ENCODE data around the gene EIF5A. TPM values are rescaled to one million over a fixed set of nuclear protein-coding genes. Genes with fewer than 3 reads are reported as not detected.

Gene EIF5A
- total and polyA plus RNA-seq, 9 of the 15 experiments (the other 6 are each of a cell fraction or from before 2014, with no cell fraction given), result 22.9 to 1,163 (median 772) TPM

DNA sequence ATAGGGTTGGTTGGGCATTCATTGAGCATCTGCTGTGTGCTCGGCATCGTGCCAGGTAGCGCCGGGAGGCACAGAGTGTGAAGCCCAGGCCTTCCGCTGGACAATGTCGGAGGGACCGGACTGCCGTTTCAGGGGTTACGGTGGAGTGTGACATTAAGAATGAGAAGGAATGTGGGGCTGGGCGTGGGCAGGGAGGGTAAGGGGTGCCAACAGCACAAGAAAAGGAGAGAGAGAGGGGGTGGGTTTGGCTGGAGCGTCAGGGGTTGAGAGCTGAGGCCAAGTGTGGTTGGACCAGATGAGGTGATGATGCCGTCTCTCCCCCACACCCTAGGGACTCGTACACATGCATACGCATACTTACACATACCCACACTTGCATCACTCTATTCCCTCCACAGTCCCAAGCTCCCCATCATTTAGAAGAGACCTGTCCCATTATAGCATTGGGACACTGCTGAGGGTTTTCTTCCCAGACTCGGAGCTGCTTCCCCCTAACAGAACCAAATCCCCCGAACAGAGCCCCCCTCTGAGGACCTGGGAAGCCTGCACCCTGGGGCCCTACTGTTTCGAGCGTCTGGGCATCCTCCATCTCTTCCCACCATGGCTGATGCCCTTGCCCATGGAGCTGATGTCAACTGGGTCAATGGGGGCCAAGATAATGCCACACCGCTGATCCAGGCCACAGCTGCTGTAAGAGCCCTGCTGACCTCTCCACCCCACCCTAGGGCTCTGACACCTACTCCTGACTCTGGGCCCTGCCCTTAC lies 41.2 kb downstream of the EIF5A start:
- DNase-seq (ENCODE audit: extremely low read depth in 1 of 4, low spot score in 3 of 4) (no peak), ATAC-seq (no peak), FAIRE-seq (no peak)
- H3K79me2 ChIP-seq (ENCODE audit: control insufficient read depth, insufficient read depth, low read length), result peaks cover 8% of the 10 kb centered on the region
- H3K4me2 ChIP-seq (ENCODE audit: insufficient read depth, low read length), result no peak overlapping the region
- BruUV-seq (replicated peaks), result no TSS peak
- no peaks in the 10 kb centered on the region for H4K20me1 ChIP-seq (replicated peaks; ENCODE audit: control insufficient read depth, insufficient read depth, low read length)
- H3K27me3 ChIP-seq (ENCODE audit: control insufficient read depth in 2 of 2, insufficient read depth in 2 of 2, low read length in 2 of 2), result no peaks in the 10 kb centered on the region
- peak overlapping the region in 1 of 2 experiments; percentile 55; a peak in 1 of 4 replicates for H3K9ac ChIP-seq (ENCODE audit: insufficient read depth in 1 of 2, low read depth in 2 of 2, low read length in 2 of 2)
- H3K9me3 ChIP-seq (replicated peaks; ENCODE audit: control insufficient read depth, insufficient read depth, low read depth, low read length), result no peaks in the 10 kb centered on the region
- ChIA-PET CTCF (ENCODE audit: low intra/inter-chr PET ratio) (interaction anchor here (0.6 kb wide), 2 partner anchors 76 to 166 kb away, joined by 3 to 9 read pairs; no protein-coding TSS in a partner anchor), POLR2A (interaction anchor here (0.6 to 4.6 kb wide), 3 partner anchors 12 to 139 kb away, joined by 3 to 15 read pairs (median 6); partner anchors contain the start of gene ACAP1)
- H3K36me3 ChIP-seq (ENCODE audit: control insufficient read depth, insufficient read depth, low read length), result no peaks in the 10 kb centered on the region
- H3K4me3 ChIP-seq, result no peak overlapping the region
- H2AFZ ChIP-seq (ENCODE audit: low read depth, low read length), result no peak overlapping the region
- WGBS (ENCODE audit: insufficient coverage, low coverage, missing lambda C conversion rate), result 79% methylated on average over 12 of the region's 19 CpGs
- intact Hi-C loops (cut with micrococcal nuclease), result no loop called here
- peaks cover 3 to 64% of the 10 kb centered on the region in 2 experiments; a peak in 3 of 5 replicates for H3K4me1 ChIP-seq (replicated peaks in 1 of 2; ENCODE audit: control insufficient read depth in 2 of 2, insufficient read depth in 2 of 2, low read length in 2 of 2)
- no peak overlapping the region for H3K27ac ChIP-seq (ENCODE audit: extremely low read depth, low read depth, low read length)
- in situ Hi-C loops (cut with MboI), result no loop called here
- H3K9me1 ChIP-seq (ENCODE audit: control insufficient read depth, insufficient read depth, low read length), result no peaks in the 10 kb centered on the region
- TF ChIP-seq RFX5 (IDR thresholded peaks at IDR 0.05; ENCODE audit: low read depth, low read length), result no peak
- peak; percentile 8 for TF ChIP-seq KDM5B (IDR thresholded peaks at IDR 0.05; ENCODE audit: insufficient replicate concordance, low read depth, low read length)
